Peyer's patch (tissue), 4 donors: ENCODE data around the gene SLC7A8.

ENCODE experiments used
- CTCF ChIP-seq, 6 experiments: fragments of 450-650 bp in 4 of 6; fragments of 200-600 bp in 2 of 6; sonication (generic) in 1 of 6; IDR thresholded peaks; one replicate each; pipeline ENCODE4 v1.5.1; 2017 to 2019; ENCODE audit warnings: antibody characterized with exemption in 6 of 6, mild to moderate bottlenecking in 3 of 6, moderate library complexity in 1 of 6
- POLR2A ChIP-seq, 2 donors: fragments of 450-650 bp; IDR thresholded peaks; one replicate each; pipeline ENCODE4 v1.5.1; 2017; ENCODE audit warnings: antibody characterized with exemption in 2 of 2, mild to moderate bottlenecking in 2 of 2, moderate library complexity in 2 of 2

GRCh38 chr14:23114120-23114458, 69.4 kb downstream of the SLC7A8 start:
- TF ChIP-seq CTCF (IDR thresholded peaks at IDR 0.05) (no peak), POLR2A (IDR thresholded peaks at IDR 0.05) (no peak)
